Nephron progenitor cell (in vitro differentiated cells): ENCODE measurements around the gene CFL1.

Experiments
- DNase-seq: peaks from one replicate; pipeline ENCODE4 v3.0.0; 2021
- H3K27ac Mint-ChIP-seq: 2 replicates; pipeline ENCODE4 v1.8.0; 2021; ENCODE audit warnings: mild to moderate bottlenecking, moderate library complexity, mixed read lengths
- H3K27me3 Mint-ChIP-seq: 2 replicates; pipeline ENCODE4 v1.8.0; 2021; ENCODE audit warnings: mild to moderate bottlenecking, low read depth, mixed read lengths; ENCODE audit not compliant: poor library complexity
- H3K36me3 Mint-ChIP-seq: 2 replicates; pipeline ENCODE4 v1.8.0; 2021; ENCODE audit warnings: low read depth, mixed read lengths
- H3K4me1 Mint-ChIP-seq: 2 replicates; pipeline ENCODE4 v1.8.0; 2021; ENCODE audit warnings: mixed read lengths
- H3K4me3 Mint-ChIP-seq: 2 replicates; pipeline ENCODE4 v1.8.0; 2021; ENCODE audit warnings: mild to moderate bottlenecking, moderate library complexity, mixed read lengths
- H3K9me3 Mint-ChIP-seq: 2 replicates; pipeline ENCODE4 v1.8.0; 2021; ENCODE audit warnings: mild to moderate bottlenecking, moderate library complexity, mixed read lengths
- CTCF ChIP-seq: fragments of 200-600 bp; sonication (generic); IDR thresholded peaks from 2 replicates; pipeline ENCODE4 v1.5.0; 2021; ENCODE audit warnings: antibody characterized with exemption

CFL1 gene

GRCh38 chr11:65890324-65891218 is 32.6 kb upstream of the CFL1 start, which contains the start of gene CCDC85B:
Gene CCDC85B, plus strand, starts transcription at chr11:65890673. Its CDS starts 111 bp downstream, at chr11:65890784.
- DNase-seq = peak; percentile 97
- TF ChIP-seq CTCF = peak; percentile 10
- Mint-ChIP-seq H3K36me3 (peaks cover 14% of the 10 kb centered on the region), H3K27me3 (peaks cover 28% of the 10 kb centered on the region), H3K27ac (no peak within 1 kb of the TSS), H3K4me3 (peak within 1 kb of the TSS; percentile 97), H3K9me3 (no peaks in the 10 kb centered on the region), H3K4me1 (peaks cover 66% of the 10 kb centered on the region)

GRCh38 chr11:65888163-65888814 is 30.3 kb upstream of the CFL1 start, which contains the start of gene FIBP:
Gene FIBP, minus strand, starts transcription at chr11:65888471. Its CDS starts 53 bp downstream, at chr11:65888418.
- Mint-ChIP-seq H3K27me3 (peaks cover 23% of the 10 kb centered on the region), H3K9me3 (no peaks in the 10 kb centered on the region), H3K4me1 (peaks cover 65% of the 10 kb centered on the region), H3K27ac (peak within 1 kb of the TSS; percentile 99), H3K4me3 (peak within 1 kb of the TSS; percentile 97), H3K36me3 (peaks cover 28% of the 10 kb centered on the region)
- DNase-seq = peak; percentile 98
- TF ChIP-seq CTCF = peak; percentile 81

- no peak for TF ChIP-seq CTCF
- H3K36me3 Mint-ChIP-seq = peaks cover 28% of the 10 kb centered on the region
- DNase-seq = no peak
- H3K9me3 Mint-ChIP-seq = no peaks in the 10 kb centered on the region
- H3K4me1 Mint-ChIP-seq = peaks cover 60% of the 10 kb centered on the region
- H3K27ac Mint-ChIP-seq = peak overlapping the region; percentile 99
- peak overlapping the region; percentile 97 for H3K4me3 Mint-ChIP-seq
- peaks cover 23% of the 10 kb centered on the region for H3K27me3 Mint-ChIP-seq
These were observed 29.8 kb upstream of the CFL1 start for GRCh38 chr11:65887723-65888162.

- no peak for TF ChIP-seq CTCF
- H3K27me3 Mint-ChIP-seq = peaks cover 18% of the 10 kb centered on the region
- peaks cover 53% of the 10 kb centered on the region for H3K4me1 Mint-ChIP-seq
These were observed 29.1 kb upstream of the CFL1 start for GRCh38 chr11:65886826-65887722.

GRCh38 chr11:65885808-65886536 is 28.0 kb upstream of the CFL1 start:
- Mint-ChIP-seq H3K4me1 (peaks cover 50% of the 10 kb centered on the region), H3K27ac (no peak overlapping the region), H3K9me3 (no peaks in the 10 kb centered on the region), H3K36me3 (peaks cover 33% of the 10 kb centered on the region), H3K4me3 (peak overlapping the region; percentile 97), H3K27me3 (peaks cover 17% of the 10 kb centered on the region)
- no peak for DNase-seq
- TF ChIP-seq CTCF = no peak

More at GRCh38 chr11:65886826-65887722, 29.1 kb upstream of the CFL1 start:
- Mint-ChIP-seq H3K4me3 (peak overlapping the region; percentile 97), H3K27ac (peak overlapping the region; percentile 99), H3K9me3 (no peaks in the 10 kb centered on the region), H3K36me3 (peaks cover 33% of the 10 kb centered on the region)
- DNase-seq = no peak
